Inflammatory macrophage treated with lipopolysaccharide for 1 hour (primary cell): ENCODE data around the gene PLCB1.
"Not testable (repeated sequence)": the region's sequence is repeated elsewhere in the genome, so short reads cannot be mapped to it uniquely, and the experiment has no call there.

Source experiments
- DNase-seq, 2 donors: peaks; one replicate each; pipeline ENCODE4 v3.0.0-alpha.2; 2020 to 2022

Gene PLCB1

GRCh38 chr20:8562356-8562755, 430.3 kb downstream of the PLCB1 start:
- no peak for DNase-seq

GRCh38 chr20:8568075-8568474, 436.0 kb downstream of the PLCB1 start:
- DNase-seq: peak; percentile 27 to 52

- DNase-seq: no peak
Observed at GRCh38 chr20:8569766-8570165, 437.7 kb downstream of the PLCB1 start.

DNA sequence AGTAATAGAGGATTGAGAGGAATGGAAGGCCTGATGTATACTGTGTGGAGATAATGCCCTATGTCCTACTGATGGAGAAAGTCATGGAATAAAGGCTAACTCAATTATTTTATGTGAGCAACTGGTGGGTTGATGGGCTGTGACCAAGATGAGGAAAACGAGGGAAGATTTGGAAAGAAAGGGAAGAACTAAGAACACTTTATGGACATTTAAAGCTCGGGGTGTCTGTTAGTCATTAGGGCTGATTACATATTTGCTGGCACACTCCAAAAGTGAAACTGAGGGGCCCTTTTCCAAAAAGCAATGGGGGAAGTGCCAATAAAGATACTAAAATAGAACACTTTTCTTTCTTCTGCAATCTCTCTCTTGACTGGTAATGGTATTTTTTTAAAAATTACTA, 439.5 kb downstream of the PLCB1 start:
- DNase-seq: peak; percentile 43 to 52

DNA sequence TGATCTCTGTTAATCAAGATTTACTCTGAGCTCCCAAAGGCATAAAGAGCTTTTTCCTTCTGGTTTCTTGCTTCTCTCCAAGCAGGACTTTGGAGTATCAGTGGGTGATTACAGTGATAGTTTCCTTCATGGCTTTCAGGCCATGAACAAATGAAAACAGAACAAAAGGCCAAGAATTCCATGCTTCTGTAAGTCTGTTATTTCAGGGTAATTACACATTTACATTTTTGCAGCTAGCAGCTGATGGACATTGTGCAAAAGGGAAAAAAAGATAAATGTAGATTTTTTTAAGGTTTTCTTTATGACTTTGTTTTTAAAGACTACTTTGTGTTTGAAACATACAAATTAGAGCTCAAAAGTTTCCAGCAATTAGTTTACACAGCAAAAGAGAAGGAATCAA, 441.6 kb downstream of the PLCB1 start:
- DNase-seq: no peak

GRCh38 chr20:8575114-8575513, 443.0 kb downstream of the PLCB1 start:
- DNase-seq: no peak

DNA sequence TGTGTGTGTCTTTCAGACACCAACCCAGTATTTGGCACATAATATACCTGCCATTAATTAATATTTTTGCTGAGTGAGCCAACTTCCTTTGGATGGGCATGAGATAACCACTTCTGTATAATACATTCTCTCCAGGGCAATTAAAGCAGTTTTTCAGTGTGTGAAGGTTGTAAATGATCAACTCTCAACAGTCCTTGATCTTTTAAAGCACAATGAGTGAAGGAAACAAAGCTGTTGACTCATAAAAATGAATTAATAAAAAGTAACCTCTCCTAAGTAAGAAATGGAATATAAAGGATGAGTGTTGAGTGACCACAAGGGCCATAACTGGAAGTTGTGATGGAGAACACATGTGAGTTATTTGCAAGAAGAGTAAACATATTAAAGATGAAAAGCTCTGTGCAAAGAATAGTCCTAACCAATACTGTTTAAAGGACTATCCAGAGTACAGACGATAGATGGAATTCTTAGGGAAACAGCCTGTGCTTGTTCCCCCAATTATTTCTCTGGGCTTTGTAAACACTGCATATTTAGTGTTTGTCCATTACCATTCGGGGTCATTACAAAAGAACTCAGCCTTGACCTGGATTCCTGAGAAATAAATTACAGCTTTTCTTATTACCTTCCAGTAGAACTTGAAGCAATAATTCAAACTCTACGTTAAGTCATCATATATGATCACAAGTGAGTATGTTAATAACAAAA, 446.2 kb downstream of the PLCB1 start:
- DNase-seq: no peak

DNA sequence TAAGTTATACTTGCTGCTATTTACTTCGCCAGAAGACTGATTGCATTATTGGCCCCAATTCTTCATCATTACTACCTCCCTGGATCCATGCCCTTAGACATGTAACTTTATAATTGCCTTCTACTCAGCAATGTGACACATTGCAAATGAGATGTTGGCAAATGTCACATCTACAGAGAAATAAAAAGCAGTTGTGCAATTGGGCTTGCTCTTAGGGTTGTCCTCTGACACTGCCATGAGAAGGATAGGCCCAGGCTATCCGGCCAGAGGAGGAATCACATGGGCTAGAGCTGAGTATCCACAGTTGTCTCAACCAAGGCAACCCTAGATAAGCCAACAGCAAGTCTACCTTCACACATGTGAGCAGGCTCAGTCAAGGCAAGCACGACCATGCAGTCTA, 447.0 kb downstream of the PLCB1 start:
- DNase-seq: no peak

GRCh38 chr20:8581446-8582183, 449.5 kb downstream of the PLCB1 start:
- no peak for DNase-seq

DNA sequence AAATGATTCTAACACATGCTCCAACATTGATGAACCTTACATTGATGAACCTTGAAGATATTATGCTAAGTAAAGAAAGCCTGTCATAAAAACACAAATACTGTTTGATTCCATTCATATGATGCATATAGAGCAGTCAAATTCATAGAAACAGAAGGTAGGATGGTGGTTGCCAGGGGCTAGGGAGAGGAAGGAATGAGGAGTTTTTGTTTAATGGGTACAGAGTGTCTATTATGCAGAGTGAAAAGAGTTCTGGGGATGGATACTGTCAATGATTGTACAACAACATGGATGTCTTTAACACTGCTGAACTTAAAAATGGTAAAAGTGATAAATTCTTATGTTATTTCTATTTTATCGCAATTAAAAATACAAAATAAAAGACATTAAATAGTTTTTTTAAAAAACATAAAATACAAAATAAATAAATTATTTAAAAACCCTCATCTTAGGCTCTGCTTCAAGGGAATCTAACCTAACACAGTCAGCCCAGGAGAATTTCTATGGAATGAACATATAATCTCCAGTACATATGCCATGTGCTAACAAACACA, 451.0 kb downstream of the PLCB1 start:
- no peak for DNase-seq

DNA sequence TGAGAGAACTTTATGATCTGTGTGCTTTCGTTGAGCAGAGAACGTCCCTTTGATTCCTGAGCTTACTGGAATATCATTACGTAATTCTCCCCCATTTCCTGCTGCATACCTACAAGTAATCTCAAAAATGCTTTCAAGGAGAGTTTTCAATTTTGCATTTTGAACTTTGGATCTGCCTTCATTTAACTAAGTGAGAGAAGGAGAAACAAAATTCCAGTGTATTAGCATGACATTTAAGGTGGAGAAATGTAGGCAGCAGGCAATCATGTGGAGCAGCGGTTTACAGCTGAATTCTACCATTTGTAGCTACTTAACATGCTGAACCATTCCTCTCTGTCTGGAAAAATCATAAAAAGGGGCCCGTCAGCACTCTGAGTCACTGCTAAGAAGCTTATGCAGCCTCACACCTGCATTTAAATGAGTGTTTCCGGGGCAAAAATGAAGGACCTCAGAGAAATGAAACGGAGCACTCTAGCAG, 451.5 kb downstream of the PLCB1 start:
- DNase-seq: no peak

DNA sequence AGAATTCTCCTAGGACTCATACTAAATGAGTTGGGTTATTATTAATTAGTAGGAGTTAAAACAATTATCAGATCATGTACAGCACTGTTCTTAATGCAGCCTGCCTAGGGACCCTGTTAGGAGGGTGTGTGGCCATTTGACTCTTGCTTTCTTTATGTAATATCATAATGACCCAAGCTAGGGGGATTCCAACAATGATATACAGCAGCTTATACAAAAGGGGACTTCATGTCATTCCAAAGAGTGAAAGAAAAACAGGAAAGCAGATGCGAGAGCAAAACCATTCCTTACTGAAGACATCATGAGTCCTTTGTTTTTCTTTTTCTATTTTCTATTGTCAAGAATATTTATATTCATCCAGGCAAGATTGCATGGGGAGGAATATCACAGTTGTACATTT, 455.2 kb downstream of the PLCB1 start:
- no peak for DNase-seq

DNA sequence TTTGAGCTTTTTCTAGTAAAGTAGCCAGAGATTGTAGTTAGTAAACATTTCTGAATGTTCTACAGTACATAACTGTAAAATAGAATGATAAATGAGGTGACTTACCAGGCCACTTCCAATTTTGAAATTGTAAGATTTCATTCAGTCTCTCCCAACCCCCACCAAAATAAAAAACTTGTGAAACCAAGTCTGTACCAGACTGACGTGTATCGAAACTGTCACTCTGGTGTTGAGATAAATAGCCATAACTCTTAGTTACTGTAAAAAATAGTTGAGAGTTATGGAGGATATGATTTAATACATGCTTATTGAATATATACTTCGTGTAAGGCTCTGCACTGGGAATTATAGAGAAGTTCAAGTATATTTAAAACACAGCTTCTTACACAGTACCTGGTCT, 455.7 kb downstream of the PLCB1 start:
- no peak for DNase-seq

GRCh38 chr20:8589956-8590355, 457.9 kb downstream of the PLCB1 start:
- DNase-seq: no peak

DNA sequence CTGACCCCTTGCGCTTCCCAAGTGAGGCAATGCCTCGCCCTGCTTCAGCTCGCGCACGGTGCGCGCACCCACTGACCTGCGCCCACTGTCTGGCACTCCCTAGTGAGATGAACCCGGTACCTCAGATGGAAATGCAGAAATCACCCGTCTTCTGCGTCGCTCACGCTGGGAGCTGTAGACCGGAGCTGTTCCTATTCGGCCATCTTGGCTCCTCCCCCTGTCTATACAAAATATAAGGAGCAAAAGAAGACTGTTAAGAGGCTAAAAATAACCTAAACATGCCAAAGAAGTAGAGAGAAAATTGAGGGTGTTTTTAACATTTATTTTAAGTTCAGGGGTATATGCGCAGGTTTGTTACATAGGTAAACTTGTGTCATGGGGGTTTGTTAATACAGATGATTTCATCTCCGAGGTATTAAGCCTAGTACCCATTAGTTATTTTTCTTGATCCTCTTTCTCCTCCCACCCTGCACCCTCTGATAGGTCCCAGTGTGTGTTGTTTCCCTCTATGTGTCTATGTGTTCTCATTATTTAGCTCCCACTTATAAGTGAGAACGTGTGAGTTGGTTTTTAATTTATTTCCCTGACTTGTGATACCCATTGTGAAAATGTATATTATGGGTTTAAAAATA, 469.0 kb downstream of the PLCB1 start:
- DNase-seq: not testable (repeated sequence)

DNA sequence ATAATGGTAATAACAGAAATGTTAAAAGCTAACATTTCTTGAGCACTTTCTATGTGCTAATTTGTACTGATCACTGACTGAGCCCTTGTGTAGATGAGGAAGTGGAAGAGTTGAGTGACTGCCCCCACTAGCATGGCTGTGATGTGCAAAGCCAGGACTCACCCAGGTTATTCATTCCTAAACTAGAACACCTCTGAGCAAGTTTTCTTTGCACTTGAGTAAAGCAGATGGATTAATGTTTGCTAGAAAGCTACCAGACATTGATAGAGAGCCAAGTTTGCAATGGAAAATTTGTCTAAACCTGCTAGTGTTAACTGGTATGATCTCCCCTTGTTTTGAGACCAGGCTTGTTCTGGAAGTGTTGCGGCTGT, 469.5 kb downstream of the PLCB1 start:
- peak in 1 of 2 donors; percentile 9 for DNase-seq

DNA sequence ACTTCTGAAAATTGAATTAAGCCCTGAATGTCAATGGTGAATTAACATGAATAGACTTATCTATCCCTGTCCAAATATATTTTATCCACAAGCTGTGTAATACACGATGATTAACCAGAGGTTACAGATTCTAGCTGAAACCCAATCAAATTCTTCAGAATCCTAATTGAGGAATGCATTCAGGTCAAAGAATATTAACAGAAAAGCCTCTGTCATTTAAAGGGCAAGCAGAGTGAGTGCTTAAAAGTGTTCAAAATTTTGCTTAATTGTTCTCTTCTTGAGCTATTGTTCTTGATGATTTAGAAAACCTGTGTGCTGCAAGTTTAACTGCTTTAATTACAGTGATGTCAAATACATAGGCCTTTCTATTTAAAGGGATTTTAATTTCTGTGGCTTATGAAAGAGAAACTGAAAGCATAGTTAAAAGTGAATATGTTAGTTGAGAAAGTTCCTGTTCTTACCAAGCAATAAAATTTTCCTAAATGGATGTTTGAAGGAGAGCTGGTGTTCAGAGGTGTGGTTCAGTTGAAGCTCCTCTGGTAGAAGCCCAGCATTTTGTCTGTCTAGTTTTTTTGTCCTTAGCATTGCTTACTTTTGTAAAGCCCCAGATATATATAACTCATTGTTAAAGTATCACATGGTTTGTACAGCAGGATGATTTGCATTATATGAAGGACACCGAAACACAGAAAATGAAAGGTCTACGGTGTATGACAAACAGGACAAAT, 470.5 kb downstream of the PLCB1 start:
- peak; percentile 42 to 75 for DNase-seq

GRCh38 chr20:8608470-8608869, 476.4 kb downstream of the PLCB1 start:
- DNase-seq: no peak

- DNase-seq: no peak
Observed at GRCh38 chr20:8616792-8617191, 484.7 kb downstream of the PLCB1 start.

- DNase-seq: no peak
Observed at GRCh38 chr20:8621001-8621400, 488.9 kb downstream of the PLCB1 start.

DNA sequence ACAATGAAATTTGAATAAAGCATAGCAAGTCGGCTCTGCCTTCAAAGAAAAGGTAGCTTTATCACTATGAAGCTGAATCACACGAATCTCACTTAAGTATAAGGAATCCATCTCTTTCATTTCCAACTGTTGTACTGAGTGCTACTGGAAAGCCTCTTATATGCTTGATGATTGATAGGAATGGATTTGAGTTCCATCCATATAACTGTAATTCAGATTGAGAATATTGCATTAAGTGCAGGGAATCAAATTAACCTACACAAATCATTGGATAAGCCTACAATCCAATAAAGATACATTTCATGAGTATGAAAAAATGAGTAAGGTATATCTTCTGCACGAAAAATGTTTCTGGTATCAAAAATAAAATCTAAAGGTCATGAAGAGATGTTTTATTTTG, 492.0 kb downstream of the PLCB1 start:
- no peak for DNase-seq

GRCh38 chr20:8624616-8625015, 492.6 kb downstream of the PLCB1 start:
- DNase-seq: no peak
